Measurements from ENCODE around the gene ZMAT2.
"Not testable (repeated sequence)": the region's sequence is repeated elsewhere in the genome, so short reads cannot be mapped to it uniquely, and the experiment has no call there.

The ZMAT2 gene

GRCh38 chr5:140713562-140714094, 13.4 kb downstream of the ZMAT2 start:
- no peak for DNase-seq (ENCODE audit: extremely low read depth, low read depth)
- TF ChIP-seq CTCF (IDR thresholded peaks at IDR 0.05; ENCODE audit: low read depth, low read length) = no peak

GRCh38 chr5:140716238-140716637, 16.0 kb downstream of the ZMAT2 start:
- DNase-seq (ENCODE audit: extremely low read depth, low read depth) = not testable (repeated sequence)

- DNase-seq (ENCODE audit: extremely low read depth, low read depth) = no peak
These were observed 18.0 kb downstream of the ZMAT2 start for GRCh38 chr5:140718266-140718592.

GRCh38 chr5:140720738-140721137, 20.5 kb downstream of the ZMAT2 start:
- not testable (repeated sequence) for DNase-seq (ENCODE audit: extremely low read depth, low read depth)

More at GRCh38 chr5:140718266-140718592, 18.0 kb downstream of the ZMAT2 start:
- no peak for TF ChIP-seq CTCF (IDR thresholded peaks at IDR 0.05; ENCODE audit: low read depth, low read length)

GRCh38 chr5:140721395-140721794, 21.1 kb downstream of the ZMAT2 start:
- not testable (repeated sequence) for DNase-seq (ENCODE audit: extremely low read depth, low read depth)

GRCh38 chr5:140725799-140726471, 25.7 kb downstream of the ZMAT2 start:
- DNase-seq (ENCODE audit: extremely low read depth, low read depth) = peak; percentile 71

GRCh38 chr5:140733098-140733497, 32.9 kb downstream of the ZMAT2 start:
- DNase-seq (ENCODE audit: extremely low read depth, low read depth) = no peak
- no peak for TF ChIP-seq CTCF (IDR thresholded peaks at IDR 0.05; ENCODE audit: low read depth, low read length)

More at GRCh38 chr5:140725799-140726471, 25.7 kb downstream of the ZMAT2 start:
- no peak for TF ChIP-seq CTCF (IDR thresholded peaks at IDR 0.05; ENCODE audit: low read depth, low read length)

- no peak for DNase-seq (ENCODE audit: extremely low read depth, low read depth)
- peak; percentile 20 for TF ChIP-seq CTCF (IDR thresholded peaks at IDR 0.05; ENCODE audit: low read depth, low read length)
These were observed 34.1 kb downstream of the ZMAT2 start for GRCh38 chr5:140734354-140734753.

- no peak for TF ChIP-seq CTCF (IDR thresholded peaks at IDR 0.05; ENCODE audit: low read depth, low read length)
- no peak for DNase-seq (ENCODE audit: extremely low read depth, low read depth)
These were observed 37.2 kb downstream of the ZMAT2 start for GRCh38 chr5:140737486-140737885.

All from AG09319 (cell line).